ENCODE data around the gene GZMH. TPM values are rescaled to one million over a fixed set of nuclear protein-coding genes. Genes with fewer than 3 reads are reported as not detected.

The GZMH gene
- total RNA-seq, 1 donor from 2014 or later, result 4.7 TPM

DNA sequence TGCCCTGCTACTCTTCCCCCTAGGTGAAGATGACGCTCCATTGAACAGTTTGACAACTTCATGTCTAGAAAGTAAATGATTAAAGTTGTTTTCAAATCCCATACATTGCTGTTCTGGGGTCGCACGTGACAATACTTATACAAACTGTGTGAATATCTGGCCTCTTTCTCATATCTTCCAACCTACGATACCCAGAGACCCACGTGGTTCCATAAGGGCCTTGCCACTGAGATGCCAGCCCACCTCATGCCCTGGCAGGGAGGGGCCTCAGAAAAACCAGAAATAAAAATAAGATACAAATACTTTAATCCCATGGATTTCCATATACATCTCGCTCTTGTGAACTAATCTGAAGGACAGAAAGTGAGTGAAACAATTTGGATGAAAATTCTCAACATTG lies 20.0 kb upstream of the GZMH start:
- H3K4me1 ChIP-seq, result no peaks in the 10 kb centered on the region
- ATAC-seq, result no peak
- TF ChIP-seq, protein P1, sequence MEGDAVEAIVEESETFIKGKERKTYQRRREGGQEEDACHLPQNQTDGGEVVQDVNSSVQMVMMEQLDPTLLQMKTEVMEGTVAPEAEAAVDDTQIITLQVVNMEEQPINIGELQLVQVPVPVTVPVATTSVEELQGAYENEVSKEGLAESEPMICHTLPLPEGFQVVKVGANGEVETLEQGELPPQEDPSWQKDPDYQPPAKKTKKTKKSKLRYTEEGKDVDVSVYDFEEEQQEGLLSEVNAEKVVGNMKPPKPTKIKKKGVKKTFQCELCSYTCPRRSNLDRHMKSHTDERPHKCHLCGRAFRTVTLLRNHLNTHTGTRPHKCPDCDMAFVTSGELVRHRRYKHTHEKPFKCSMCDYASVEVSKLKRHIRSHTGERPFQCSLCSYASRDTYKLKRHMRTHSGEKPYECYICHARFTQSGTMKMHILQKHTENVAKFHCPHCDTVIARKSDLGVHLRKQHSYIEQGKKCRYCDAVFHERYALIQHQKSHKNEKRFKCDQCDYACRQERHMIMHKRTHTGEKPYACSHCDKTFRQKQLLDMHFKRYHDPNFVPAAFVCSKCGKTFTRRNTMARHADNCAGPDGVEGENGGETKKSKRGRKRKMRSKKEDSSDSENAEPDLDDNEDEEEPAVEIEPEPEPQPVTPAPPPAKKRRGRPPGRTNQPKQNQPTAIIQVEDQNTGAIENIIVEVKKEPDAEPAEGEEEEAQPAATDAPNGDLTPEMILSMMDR (IDR thresholded peaks at IDR 0.05), result no peak
- no peaks in the 10 kb centered on the region for H3K9me3 ChIP-seq
- no peaks in the 10 kb centered on the region for H3K36me3 ChIP-seq
- H3K27ac ChIP-seq, result no peak overlapping the region
- DNase-seq, result no peak
- no peaks in the 10 kb centered on the region for H3K27me3 ChIP-seq
- H3K4me3 ChIP-seq, result no peak overlapping the region
- intact Hi-C loops (cut with DNase I), result no loop called here

GRCh38 chr14:24613747-24614146 lies 4.3 kb upstream of the GZMH start:
- Histone ChIP-seq H3K27ac (no peak overlapping the region), H3K4me3 (no peak overlapping the region), H3K9me3 (no peaks in the 10 kb centered on the region), H3K4me1 (no peaks in the 10 kb centered on the region), H3K36me3 (no peaks in the 10 kb centered on the region), H3K27me3 (no peaks in the 10 kb centered on the region)
- intact Hi-C loops (cut with DNase I), result no loop called here
- DNase-seq (no peak), ATAC-seq (no peak)
- TF ChIP-seq, protein P1 (IDR thresholded peaks at IDR 0.05), result no peak

DNA sequence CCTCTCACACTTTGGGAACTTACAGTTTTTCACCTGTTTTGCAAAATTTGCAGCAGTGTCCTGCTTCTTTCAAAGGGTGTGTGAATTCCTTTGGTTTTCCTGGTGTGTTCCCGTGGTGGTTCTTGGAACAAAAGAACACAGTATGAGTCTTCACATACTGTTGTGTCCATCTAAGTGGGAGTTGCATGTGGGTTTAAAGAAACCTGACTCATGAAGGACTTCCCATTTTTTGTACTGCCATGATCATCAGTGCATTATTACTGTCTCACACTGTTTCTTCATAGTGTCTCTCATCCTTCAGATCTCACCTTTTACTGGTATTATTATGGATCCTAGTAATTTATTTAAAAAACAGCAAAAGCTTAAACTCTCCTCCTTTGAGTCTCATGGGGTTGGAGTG lies 3.8 kb upstream of the GZMH start:
- intact Hi-C loops (cut with DNase I), result no loop called here
- peak; percentile 39 for ATAC-seq
- TF ChIP-seq, protein P1 (IDR thresholded peaks at IDR 0.05), result no peak

GRCh38 chr14:24612196-24612595 lies 2.7 kb upstream of the GZMH start:
- H3K27ac ChIP-seq, result no peak overlapping the region
- ATAC-seq, result no peak
- H3K4me1 ChIP-seq, result no peaks in the 10 kb centered on the region
- H3K36me3 ChIP-seq, result no peaks in the 10 kb centered on the region
- TF ChIP-seq, protein P1 (IDR thresholded peaks at IDR 0.05), result no peak
- H3K4me3 ChIP-seq, result no peak overlapping the region
- H3K9me3 ChIP-seq, result no peaks in the 10 kb centered on the region
- H3K27me3 ChIP-seq, result no peaks in the 10 kb centered on the region
- DNase-seq, result no peak
- intact Hi-C loops (cut with DNase I), result no loop called here

More for the DNA sequence above, 3.8 kb upstream of the GZMH start:
- H3K4me3 ChIP-seq, result no peak overlapping the region
- H3K27ac ChIP-seq, result no peak overlapping the region
- no peak for DNase-seq
- no peaks in the 10 kb centered on the region for H3K4me1 ChIP-seq
- no peaks in the 10 kb centered on the region for H3K9me3 ChIP-seq
- no peaks in the 10 kb centered on the region for H3K27me3 ChIP-seq
- no peaks in the 10 kb centered on the region for H3K36me3 ChIP-seq

DNA sequence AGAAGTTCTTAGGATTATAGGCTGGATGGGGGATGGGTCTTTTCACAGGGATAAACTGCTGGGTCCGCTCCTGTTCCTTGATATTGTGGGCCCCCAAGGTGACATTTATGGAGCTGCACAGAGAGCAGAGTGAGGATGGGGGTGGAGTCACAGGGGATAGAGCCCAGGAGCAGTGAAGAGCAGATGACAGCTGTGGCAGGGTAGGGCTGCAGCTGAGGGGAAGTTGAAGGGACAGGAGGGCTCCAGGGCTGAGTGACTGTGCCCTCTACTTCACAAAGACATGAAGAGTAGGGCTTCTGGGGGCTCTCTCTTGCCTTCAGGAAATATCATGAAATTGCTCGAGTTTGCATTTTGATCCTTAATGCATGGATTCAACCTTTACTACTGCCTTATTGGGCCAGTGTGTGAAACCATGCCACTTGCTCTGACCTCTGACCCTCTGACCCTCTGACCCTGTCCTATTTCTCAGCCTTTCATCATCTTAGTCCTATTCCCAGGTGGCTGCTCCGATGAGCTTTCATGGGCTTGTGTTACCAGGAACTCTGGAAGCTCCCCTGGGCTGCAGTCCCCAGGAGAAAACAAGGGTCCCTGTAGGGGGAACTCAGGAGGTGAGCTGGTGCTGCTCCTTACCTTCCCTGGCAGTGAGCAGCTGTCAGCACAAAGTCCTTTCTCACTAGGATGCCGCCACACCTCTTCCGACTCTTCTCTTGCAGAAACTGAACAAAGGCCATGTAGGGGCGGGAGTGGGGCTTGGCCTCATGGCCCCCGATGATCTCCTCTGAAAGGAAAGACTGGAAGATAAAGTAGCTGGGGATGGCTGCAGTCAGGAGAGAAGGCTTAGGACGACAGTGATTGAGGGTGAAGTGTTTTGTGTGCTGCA lies 1.6 kb downstream of the GZMH start:
- DNase-seq (no peak), ATAC-seq (no peak)
- Histone ChIP-seq H3K36me3 (no peaks in the 10 kb centered on the region), H3K27ac (peak overlapping the region; percentile 1), H3K4me1 (no peaks in the 10 kb centered on the region), H3K4me3 (no peak overlapping the region), H3K9me3 (no peaks in the 10 kb centered on the region), H3K27me3 (no peaks in the 10 kb centered on the region)
- TF ChIP-seq, protein P1 (IDR thresholded peaks at IDR 0.05), result no peak
- intact Hi-C loops (cut with DNase I), result no loop called here
